Immature natural killer cell (primary cell): Measurements from ENCODE around the gene SBF2. TPM values are rescaled to one million over a fixed set of nuclear protein-coding genes. Genes with fewer than 3 reads are reported as not detected.
"Not testable (repeated sequence)": the region's sequence is repeated elsewhere in the genome, so short reads cannot be mapped to it uniquely, and the experiment has no call there.

Experiments
- DNase-seq, 3 donors: peaks; one replicate each; pipeline ENCODE4 v3.0.0; 2022; ENCODE audit warnings: mixed read lengths in 1 of 3
- H3K27ac Mint-ChIP-seq, 6 donors: one replicate each; pipeline ENCODE4 v1.8.0; 2020; ENCODE audit warnings: mixed read lengths in 6 of 6, mild to moderate bottlenecking in 5 of 6, inconsistent platforms in 4 of 6, moderate library complexity in 3 of 6
- H3K27me3 Mint-ChIP-seq, 3 donors: one replicate each; pipeline ENCODE4 v1.8.0; 2020 to 2021; ENCODE audit warnings: low read depth in 3 of 3, mild to moderate bottlenecking in 3 of 3, mixed read lengths in 3 of 3, moderate library complexity in 3 of 3, inconsistent platforms in 1 of 3
- H3K36me3 Mint-ChIP-seq, 3 donors: one replicate each; pipeline ENCODE4 v1.8.0; 2020; ENCODE audit warnings: mixed read lengths in 3 of 3, inconsistent platforms in 2 of 3, mild to moderate bottlenecking in 2 of 3
- H3K4me1 Mint-ChIP-seq, 2 donors: one replicate each; pipeline ENCODE4 v1.8.0; 2020; ENCODE audit warnings: inconsistent platforms in 2 of 2, mild to moderate bottlenecking in 2 of 2, mixed read lengths in 2 of 2, moderate library complexity in 1 of 2
- H3K4me3 Mint-ChIP-seq, 5 donors: one replicate each; pipeline ENCODE4 v1.8.0; 2020; ENCODE audit warnings: mild to moderate bottlenecking in 5 of 5, mixed read lengths in 5 of 5, inconsistent platforms in 3 of 5, moderate library complexity in 3 of 5
- H3K9me3 Mint-ChIP-seq, 6 donors: one replicate each; pipeline ENCODE4 v1.8.0; 2020; ENCODE audit warnings: mild to moderate bottlenecking in 6 of 6, mixed read lengths in 6 of 6, inconsistent platforms in 4 of 6, moderate library complexity in 3 of 6
- polyA plus RNA-seq, 3 donors: library from polyadenylated mRNA; unstranded; fragments of 300-500 nt; fragmentation: Illumina TruSeq; gene quantifications; one replicate each; pipeline ENCODE4 v1.2.3, GENCODE V29; 2021

Gene SBF2
- polyA plus RNA-seq, 3 donors from 2014 or later: 3.2 to 6.9 (median 4.7) TPM

- Mint-ChIP-seq H3K36me3 (peaks cover 12 to 28% (median 23%) of the 10 kb centered on the region in 3 donors), H3K4me3 (no peak overlapping the region), H3K27ac (no peak overlapping the region)
Observed at GRCh38 chr11:10041748-10042446, 252.1 kb downstream of the SBF2 start.

GRCh38 chr11:10041332-10041731 is 252.7 kb downstream of the SBF2 start:
- Mint-ChIP-seq H3K27ac (no peak overlapping the region), H3K4me3 (no peak overlapping the region), H3K4me1 (peaks cover 5 to 13% of the 10 kb centered on the region in 2 donors), H3K9me3 (peaks cover 2 to 28% (median 20%) of the 10 kb centered on the region in 6 donors), H3K27me3 (no peaks in the 10 kb centered on the region), H3K36me3 (peaks cover 12 to 28% (median 23%) of the 10 kb centered on the region in 3 donors)
- DNase-seq: no peak

More at GRCh38 chr11:10041748-10042446, 252.1 kb downstream of the SBF2 start:
- DNase-seq: no peak
- Mint-ChIP-seq H3K27me3 (no peaks in the 10 kb centered on the region), H3K9me3 (peaks cover 5 to 28% (median 20%) of the 10 kb centered on the region in 6 donors), H3K4me1 (peaks cover 5 to 13% of the 10 kb centered on the region in 2 donors)

- peaks cover 0 to 8% (median 4%) of the 10 kb centered on the region in 6 donors for H3K9me3 Mint-ChIP-seq
- peaks cover 5 to 13% of the 10 kb centered on the region in 2 donors for H3K4me1 Mint-ChIP-seq
- no peak for DNase-seq
- H3K36me3 Mint-ChIP-seq: peaks cover 12 to 28% (median 23%) of the 10 kb centered on the region in 3 donors
- H3K4me3 Mint-ChIP-seq: no peak overlapping the region
- no peak overlapping the region for H3K27ac Mint-ChIP-seq
- H3K27me3 Mint-ChIP-seq: peaks cover 0 to 2% (median 0%) of the 10 kb centered on the region in 3 donors
Observed at GRCh38 chr11:10038521-10039302, 255.3 kb downstream of the SBF2 start.

GRCh38 chr11:10035932-10036331 is 258.1 kb downstream of the SBF2 start:
- H3K4me3 Mint-ChIP-seq, H3K27me3 Mint-ChIP-seq, H3K27ac Mint-ChIP-seq, DNase-seq, H3K4me1 Mint-ChIP-seq, H3K9me3 Mint-ChIP-seq: not testable (repeated sequence)
- peaks cover 4 to 11% (median 10%) of the 10 kb centered on the region in 3 donors for H3K36me3 Mint-ChIP-seq

GRCh38 chr11:10032935-10033334 is 261.1 kb downstream of the SBF2 start:
- Mint-ChIP-seq H3K9me3 (no peaks in the 10 kb centered on the region), H3K27me3 (peaks cover 0 to 2% (median 0%) of the 10 kb centered on the region in 3 donors), H3K4me1 (no peaks in the 10 kb centered on the region), H3K27ac (no peak overlapping the region), H3K36me3 (peaks cover 5 to 7% (median 6%) of the 10 kb centered on the region in 3 donors), H3K4me3 (no peak overlapping the region)
- DNase-seq: no peak

- Mint-ChIP-seq H3K4me3 (no peak overlapping the region), H3K27me3 (no peaks in the 10 kb centered on the region), H3K4me1 (no peaks in the 10 kb centered on the region), H3K36me3 (peaks cover 11 to 17% (median 16%) of the 10 kb centered on the region in 3 donors), H3K27ac (no peak overlapping the region), H3K9me3 (no peaks in the 10 kb centered on the region)
- no peak for DNase-seq
Observed at GRCh38 chr11:10030122-10030490, 263.9 kb downstream of the SBF2 start.

- Mint-ChIP-seq H3K27me3 (no peaks in the 10 kb centered on the region), H3K4me3 (no peak overlapping the region), H3K9me3 (no peaks in the 10 kb centered on the region), H3K4me1 (no peaks in the 10 kb centered on the region), H3K27ac (no peak overlapping the region), H3K36me3 (peaks cover 11 to 20% (median 17%) of the 10 kb centered on the region in 3 donors)
- no peak for DNase-seq
Observed at GRCh38 chr11:10029386-10030121, 264.5 kb downstream of the SBF2 start.

- DNase-seq: no peak
- Mint-ChIP-seq H3K4me3 (no peak overlapping the region), H3K27me3 (no peaks in the 10 kb centered on the region), H3K9me3 (no peaks in the 10 kb centered on the region), H3K4me1 (peaks cover 2 to 8% of the 10 kb centered on the region in 2 donors), H3K36me3 (peaks cover 11 to 20% (median 17%) of the 10 kb centered on the region in 3 donors), H3K27ac (no peak overlapping the region)
Observed at GRCh38 chr11:10026514-10026913, 267.5 kb downstream of the SBF2 start.

- DNase-seq: no peak
- H3K4me1 Mint-ChIP-seq: peaks cover 12 to 23% of the 10 kb centered on the region in 2 donors
- no peaks in the 10 kb centered on the region for H3K27me3 Mint-ChIP-seq
- H3K27ac Mint-ChIP-seq: no peak overlapping the region
- no peaks in the 10 kb centered on the region for H3K9me3 Mint-ChIP-seq
- H3K4me3 Mint-ChIP-seq: no peak overlapping the region
- peaks cover 6 to 12% (median 11%) of the 10 kb centered on the region in 3 donors for H3K36me3 Mint-ChIP-seq
Observed at GRCh38 chr11:10023212-10023611, 270.8 kb downstream of the SBF2 start.

GRCh38 chr11:10022764-10023163 is 271.3 kb downstream of the SBF2 start:
- Mint-ChIP-seq H3K27ac (peak overlapping the region in 1 of 6 donors; percentile 41), H3K9me3 (no peaks in the 10 kb centered on the region), H3K4me3 (no peak overlapping the region), H3K36me3 (peaks cover 6 to 12% (median 11%) of the 10 kb centered on the region in 3 donors), H3K4me1 (peaks cover 12 to 23% of the 10 kb centered on the region in 2 donors), H3K27me3 (no peaks in the 10 kb centered on the region)
- DNase-seq: no peak

GRCh38 chr11:10021563-10021962 is 272.5 kb downstream of the SBF2 start:
- DNase-seq: no peak
- Mint-ChIP-seq H3K9me3 (no peaks in the 10 kb centered on the region), H3K27me3 (no peaks in the 10 kb centered on the region), H3K36me3 (peaks cover 4 to 12% (median 4%) of the 10 kb centered on the region in 3 donors), H3K4me3 (no peak overlapping the region), H3K4me1 (peaks cover 12 to 23% of the 10 kb centered on the region in 2 donors), H3K27ac (peak overlapping the region in 1 of 6 donors; percentile 26)

- peaks cover 0 to 12% (median 11%) of the 10 kb centered on the region in 3 donors for H3K36me3 Mint-ChIP-seq
- H3K4me1 Mint-ChIP-seq: peaks cover 12 to 23% of the 10 kb centered on the region in 2 donors
- H3K27ac Mint-ChIP-seq: no peak overlapping the region
- DNase-seq: no peak
- H3K4me3 Mint-ChIP-seq: no peak overlapping the region
- no peaks in the 10 kb centered on the region for H3K9me3 Mint-ChIP-seq
- H3K27me3 Mint-ChIP-seq: no peaks in the 10 kb centered on the region
Observed at GRCh38 chr11:10019906-10020682, 273.9 kb downstream of the SBF2 start.

- DNase-seq: no peak
- Mint-ChIP-seq H3K9me3 (peaks cover 2 to 11% (median 4%) of the 10 kb centered on the region in 6 donors), H3K36me3 (peaks cover 8 to 18% (median 9%) of the 10 kb centered on the region in 3 donors), H3K4me1 (peaks cover 12 to 23% of the 10 kb centered on the region in 2 donors), H3K4me3 (no peak overlapping the region), H3K27ac (no peak overlapping the region), H3K27me3 (no peaks in the 10 kb centered on the region)
Observed at GRCh38 chr11:10017911-10018310, 276.1 kb downstream of the SBF2 start.
